GM12878 (cell line): ENCODE results near the gene SFI1. TPM values are rescaled to one million over a fixed set of nuclear protein-coding genes. Genes with fewer than 3 reads are reported as not detected.

Experiments used
- MEF2B ChIP-seq: fragments of 450-650 bp; IDR thresholded peaks from 2 replicates; pipeline ENCODE4 v1.6.1; 2018; ENCODE audit warnings: mild to moderate bottlenecking, moderate library complexity; ENCODE audit not compliant: partially characterized antibody, poor library complexity, severe bottlenecking
- TCF12 ChIP-seq: IDR thresholded peaks from 2 replicates; pipeline ENCODE4 v1.6.1; 2011; ENCODE audit warnings: low read depth, mild to moderate bottlenecking, low read length
- polyA plus RNA-seq, 11 experiments: library from polyadenylated mRNA; depleted of rRNA in 4 of 11; unstranded in 6 of 11; stranded (reverse) in 5 of 11; fragments of >200 nt; fragmentation: Nextera tagmentation in 4 of 11; fragmentation: Illumina TruSeq in 1 of 11; extraction: Ambion mirVana in 4 of 11; extraction: Trizol in 1 of 11; gene quantifications; 1 replicate in 1 of 11; 2 replicates in 10 of 11; pipeline versions ENCODE4 v1.2.1 to v1.2.3, GENCODE V29; 2011 to 2016; ENCODE audit warnings: inconsistent platforms in 2 of 11, missing spikeins in 2 of 11, low read depth in 1 of 11
- total RNA-seq, 4 experiments: library from RNA; depleted of rRNA in 3 of 4; stranded (reverse); fragments of >200 nt in 3 of 4; fragmentation: Illumina TruSeq in 1 of 4; extraction: Trizol in 1 of 4; gene quantifications; 2 replicates each; pipeline versions ENCODE4 v1.2.1 to v1.2.3, GENCODE V29; 2013 to 2021
- TF ChIP-seq, protein P1 (sequence below): fragments of 450-650 bp; IDR thresholded peaks from 2 replicates; pipeline ENCODE4 v1.6.1; 2017; ENCODE audit warnings: borderline replicate concordance
- TF ChIP-seq, protein P2 (sequence below): IDR thresholded peaks from 2 replicates; pipeline ENCODE4 v1.6.1; 2011; ENCODE audit warnings: low read depth, mild to moderate bottlenecking, low read length, moderate library complexity, borderline replicate concordance; ENCODE audit errors: extremely low read depth
- TF ChIP-seq, protein P3 (sequence below): fragments of 450-650 bp; formaldehyde crosslinking; IDR thresholded peaks from 2 replicates; pipeline ENCODE4 v1.4.0; 2022; ENCODE audit warnings: mild to moderate bottlenecking, moderate library complexity
- TF ChIP-seq, protein P4 (sequence below): fragments of 450-650 bp; conservative IDR thresholded peaks from 2 replicates; pipeline ENCODE4 v1.6.1; 2017; ENCODE audit warnings: mild to moderate bottlenecking, moderate library complexity
- TF ChIP-seq, protein P5 (sequence below): fragments of 450-650 bp; formaldehyde crosslinking; IDR thresholded peaks from 2 replicates; pipeline ENCODE4 v1.5.0; 2022; ENCODE audit warnings: mild to moderate bottlenecking, missing genetic modification characterization
- TF ChIP-seq, protein P6 (sequence below): IDR thresholded peaks from 2 replicates; pipeline ENCODE4 v1.6.1; 2012; ENCODE audit warnings: low read depth, low read length, improper control_type of control experiment

SFI1 gene
- total and polyA plus RNA-seq, 10 of the 15 experiments (the other 5 are each of a cell fraction or from before 2014, with no cell fraction given): 6.3 to 70.1 (median 30.4) TPM

DNA sequence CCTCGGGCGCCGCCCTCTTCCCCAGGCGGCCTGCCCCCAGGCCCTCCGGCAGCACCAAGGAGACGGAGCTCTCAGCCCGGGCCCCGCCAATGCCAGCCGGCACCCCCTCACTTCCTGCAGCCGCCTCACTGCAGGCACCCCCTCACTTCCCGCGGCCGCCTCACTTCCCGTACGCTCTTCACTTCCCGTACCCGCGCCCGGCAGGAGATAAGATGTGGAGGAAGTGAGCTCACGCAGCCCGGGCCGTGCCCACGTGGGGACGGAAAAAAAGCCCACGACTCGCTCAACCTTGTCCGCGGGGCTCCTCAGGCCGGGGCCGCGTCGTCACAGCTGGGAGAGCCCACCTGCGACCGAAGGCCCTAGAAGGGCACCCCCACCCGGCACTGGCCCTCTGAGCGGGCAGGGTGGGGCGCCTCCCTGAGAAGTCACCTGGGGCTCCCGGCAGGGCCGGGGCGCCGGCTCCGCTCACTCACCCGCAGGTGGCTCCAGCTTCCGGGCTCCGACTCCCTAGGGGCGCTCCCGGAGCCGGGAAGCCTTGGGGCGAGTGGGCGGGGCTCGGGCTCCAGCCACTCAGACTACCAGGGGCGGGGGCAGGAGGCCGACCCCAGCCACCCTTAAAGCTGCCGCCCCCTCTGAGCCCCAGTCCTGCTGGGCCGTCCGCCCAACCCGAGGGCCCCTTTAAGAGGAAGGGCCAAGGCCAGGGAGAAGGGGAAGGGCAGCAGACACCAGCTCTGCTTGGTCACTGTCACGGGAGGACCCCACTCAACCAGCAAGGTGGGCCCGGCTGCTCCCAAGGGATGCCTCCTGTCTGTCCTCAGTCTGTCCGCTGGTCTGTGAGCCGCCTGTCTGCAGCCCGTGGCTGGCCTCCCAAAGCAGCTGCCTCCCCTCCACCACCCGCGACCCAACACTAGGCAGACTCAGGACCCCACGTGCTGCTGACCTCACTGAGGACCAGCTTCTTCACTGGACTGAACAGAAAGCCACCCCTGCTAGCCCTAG is 134.3 kb downstream of the SFI1 start (continued):
- TF ChIP-seq, protein P1, sequence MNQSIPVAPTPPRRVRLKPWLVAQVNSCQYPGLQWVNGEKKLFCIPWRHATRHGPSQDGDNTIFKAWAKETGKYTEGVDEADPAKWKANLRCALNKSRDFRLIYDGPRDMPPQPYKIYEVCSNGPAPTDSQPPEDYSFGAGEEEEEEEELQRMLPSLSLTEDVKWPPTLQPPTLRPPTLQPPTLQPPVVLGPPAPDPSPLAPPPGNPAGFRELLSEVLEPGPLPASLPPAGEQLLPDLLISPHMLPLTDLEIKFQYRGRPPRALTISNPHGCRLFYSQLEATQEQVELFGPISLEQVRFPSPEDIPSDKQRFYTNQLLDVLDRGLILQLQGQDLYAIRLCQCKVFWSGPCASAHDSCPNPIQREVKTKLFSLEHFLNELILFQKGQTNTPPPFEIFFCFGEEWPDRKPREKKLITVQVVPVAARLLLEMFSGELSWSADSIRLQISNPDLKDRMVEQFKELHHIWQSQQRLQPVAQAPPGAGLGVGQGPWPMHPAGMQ: no peak
- peak; percentile 77 for TF ChIP-seq MEF2B
- TF ChIP-seq, protein P2, sequence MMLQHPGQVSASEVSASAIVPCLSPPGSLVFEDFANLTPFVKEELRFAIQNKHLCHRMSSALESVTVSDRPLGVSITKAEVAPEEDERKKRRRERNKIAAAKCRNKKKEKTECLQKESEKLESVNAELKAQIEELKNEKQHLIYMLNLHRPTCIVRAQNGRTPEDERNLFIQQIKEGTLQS: no peak
- TF ChIP-seq, protein P3, sequence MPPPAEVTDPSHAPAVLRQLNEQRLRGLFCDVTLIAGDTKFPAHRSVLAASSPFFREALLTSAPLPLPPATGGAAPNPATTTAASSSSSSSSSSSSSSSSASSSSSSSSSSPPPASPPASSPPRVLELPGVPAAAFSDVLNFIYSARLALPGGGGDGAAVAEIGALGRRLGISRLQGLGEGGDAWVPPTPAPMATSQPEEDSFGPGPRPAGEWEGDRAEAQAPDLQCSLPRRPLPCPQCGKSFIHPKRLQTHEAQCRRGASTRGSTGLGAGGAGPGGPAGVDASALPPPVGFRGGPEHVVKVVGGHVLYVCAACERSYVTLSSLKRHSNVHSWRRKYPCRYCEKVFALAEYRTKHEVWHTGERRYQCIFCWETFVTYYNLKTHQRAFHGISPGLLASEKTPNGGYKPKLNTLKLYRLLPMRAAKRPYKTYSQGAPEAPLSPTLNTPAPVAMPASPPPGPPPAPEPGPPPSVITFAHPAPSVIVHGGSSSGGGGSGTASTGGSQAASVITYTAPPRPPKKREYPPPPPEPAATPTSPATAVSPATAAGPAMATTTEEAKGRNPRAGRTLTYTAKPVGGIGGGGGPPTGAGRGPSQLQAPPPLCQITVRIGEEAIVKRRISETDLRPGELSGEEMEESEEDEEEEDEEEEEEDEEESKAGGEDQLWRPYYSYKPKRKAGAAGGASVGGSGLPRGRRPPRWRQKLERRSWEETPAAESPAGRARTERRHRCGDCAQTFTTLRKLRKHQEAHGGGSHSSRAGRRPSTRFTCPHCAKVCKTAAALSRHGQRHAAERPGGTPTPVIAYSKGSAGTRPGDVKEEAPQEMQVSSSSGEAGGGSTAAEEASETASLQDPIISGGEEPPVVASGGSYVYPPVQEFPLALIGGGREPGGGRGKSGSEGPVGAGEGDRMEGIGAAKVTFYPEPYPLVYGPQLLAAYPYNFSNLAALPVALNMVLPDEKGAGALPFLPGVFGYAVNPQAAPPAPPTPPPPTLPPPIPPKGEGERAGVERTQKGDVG: no peak
- TF ChIP-seq, protein P4, sequence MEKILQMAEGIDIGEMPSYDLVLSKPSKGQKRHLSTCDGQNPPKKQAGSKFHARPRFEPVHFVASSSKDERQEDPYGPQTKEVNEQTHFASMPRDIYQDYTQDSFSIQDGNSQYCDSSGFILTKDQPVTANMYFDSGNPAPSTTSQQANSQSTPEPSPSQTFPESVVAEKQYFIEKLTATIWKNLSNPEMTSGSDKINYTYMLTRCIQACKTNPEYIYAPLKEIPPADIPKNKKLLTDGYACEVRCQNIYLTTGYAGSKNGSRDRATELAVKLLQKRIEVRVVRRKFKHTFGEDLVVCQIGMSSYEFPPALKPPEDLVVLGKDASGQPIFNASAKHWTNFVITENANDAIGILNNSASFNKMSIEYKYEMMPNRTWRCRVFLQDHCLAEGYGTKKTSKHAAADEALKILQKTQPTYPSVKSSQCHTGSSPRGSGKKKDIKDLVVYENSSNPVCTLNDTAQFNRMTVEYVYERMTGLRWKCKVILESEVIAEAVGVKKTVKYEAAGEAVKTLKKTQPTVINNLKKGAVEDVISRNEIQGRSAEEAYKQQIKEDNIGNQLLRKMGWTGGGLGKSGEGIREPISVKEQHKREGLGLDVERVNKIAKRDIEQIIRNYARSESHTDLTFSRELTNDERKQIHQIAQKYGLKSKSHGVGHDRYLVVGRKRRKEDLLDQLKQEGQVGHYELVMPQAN: peak; percentile 86
- peak; percentile 32; the same call in 1 of the 2 replicates for TF ChIP-seq TCF12
- TF ChIP-seq, protein P5, sequence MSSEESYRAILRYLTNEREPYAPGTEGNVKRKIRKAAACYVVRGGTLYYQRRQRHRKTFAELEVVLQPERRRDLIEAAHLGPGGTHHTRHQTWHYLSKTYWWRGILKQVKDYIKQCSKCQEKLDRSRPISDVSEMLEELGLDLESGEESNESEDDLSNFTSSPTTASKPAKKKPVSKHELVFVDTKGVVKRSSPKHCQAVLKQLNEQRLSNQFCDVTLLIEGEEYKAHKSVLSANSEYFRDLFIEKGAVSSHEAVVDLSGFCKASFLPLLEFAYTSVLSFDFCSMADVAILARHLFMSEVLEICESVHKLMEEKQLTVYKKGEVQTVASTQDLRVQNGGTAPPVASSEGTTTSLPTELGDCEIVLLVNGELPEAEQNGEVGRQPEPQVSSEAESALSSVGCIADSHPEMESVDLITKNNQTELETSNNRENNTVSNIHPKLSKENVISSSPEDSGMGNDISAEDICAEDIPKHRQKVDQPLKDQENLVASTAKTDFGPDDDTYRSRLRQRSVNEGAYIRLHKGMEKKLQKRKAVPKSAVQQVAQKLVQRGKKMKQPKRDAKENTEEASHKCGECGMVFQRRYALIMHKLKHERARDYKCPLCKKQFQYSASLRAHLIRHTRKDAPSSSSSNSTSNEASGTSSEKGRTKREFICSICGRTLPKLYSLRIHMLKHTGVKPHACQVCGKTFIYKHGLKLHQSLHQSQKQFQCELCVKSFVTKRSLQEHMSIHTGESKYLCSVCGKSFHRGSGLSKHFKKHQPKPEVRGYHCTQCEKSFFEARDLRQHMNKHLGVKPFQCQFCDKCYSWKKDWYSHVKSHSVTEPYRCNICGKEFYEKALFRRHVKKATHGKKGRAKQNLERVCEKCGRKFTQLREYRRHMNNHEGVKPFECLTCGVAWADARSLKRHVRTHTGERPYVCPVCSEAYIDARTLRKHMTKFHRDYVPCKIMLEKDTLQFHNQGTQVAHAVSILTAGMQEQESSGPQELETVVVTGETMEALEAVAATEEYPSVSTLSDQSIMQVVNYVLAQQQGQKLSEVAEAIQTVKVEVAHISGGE (CRISPR knock-in tag): no peak
- TF ChIP-seq, protein P6, sequence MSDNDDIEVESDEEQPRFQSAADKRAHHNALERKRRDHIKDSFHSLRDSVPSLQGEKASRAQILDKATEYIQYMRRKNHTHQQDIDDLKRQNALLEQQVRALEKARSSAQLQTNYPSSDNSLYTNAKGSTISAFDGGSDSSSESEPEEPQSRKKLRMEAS: peak; percentile 49
